Mesothelial cell of epicardium (in vitro differentiated cells): ENCODE data around the gene KLF1. TPM values are rescaled to one million over a fixed set of nuclear protein-coding genes. Genes with fewer than 3 reads are reported as not detected.
"Not testable (repeated sequence)": the region's sequence is repeated elsewhere in the genome, so short reads cannot be mapped to it uniquely, and the experiment has no call there.

ENCODE experiments used
- DNase-seq, 2 experiments: peaks; one replicate each; pipeline ENCODE4 v3.0.0; 2021; ENCODE audit warnings: low spot score in 2 of 2; ENCODE audit not compliant: unreplicated experiment in 2 of 2
- H3K27ac Mint-ChIP-seq: 2 replicates; pipeline ENCODE4 v1.8.0; 2021; ENCODE audit warnings: mixed read lengths
- H3K27me3 Mint-ChIP-seq: 2 replicates; pipeline ENCODE4 v1.8.0; 2021; ENCODE audit warnings: low read depth, mixed read lengths
- H3K36me3 Mint-ChIP-seq: 2 replicates; pipeline ENCODE4 v1.8.0; 2021; ENCODE audit warnings: mixed read lengths
- H3K4me1 Mint-ChIP-seq: 2 replicates; pipeline ENCODE4 v1.8.0; 2021; ENCODE audit warnings: mixed read lengths
- H3K4me3 Mint-ChIP-seq: 2 replicates; pipeline ENCODE4 v1.8.0; 2021; ENCODE audit warnings: mild to moderate bottlenecking, moderate library complexity, mixed read lengths
- H3K9me3 Mint-ChIP-seq: 2 replicates; pipeline ENCODE4 v1.8.0; 2021; ENCODE audit warnings: mixed read lengths
- CTCF ChIP-seq: fragments of 200-600 bp; sonication (generic); IDR thresholded peaks from one replicate; pipeline ENCODE4 v1.5.0; 2021; ENCODE audit warnings: antibody characterized with exemption; ENCODE audit not compliant: unreplicated experiment
- total RNA-seq: library from RNA; stranded (reverse); gene quantifications from 3 replicates; pipeline ENCODE4 v1.2.1, GENCODE V29; 2021

The KLF1 gene
- total RNA-seq, 1 donor from 2014 or later = 0.13 TPM

GRCh38 chr19:12858041-12858928, 28.7 kb downstream of the KLF1 start:
- Mint-ChIP-seq H3K36me3 (no peaks in the 10 kb centered on the region), H3K27ac (no peak overlapping the region), H3K4me3 (no peak overlapping the region), H3K4me1 (no peaks in the 10 kb centered on the region), H3K9me3 (no peaks in the 10 kb centered on the region), H3K27me3 (peaks cover 3% of the 10 kb centered on the region)
- no peak for DNase-seq
- TF ChIP-seq CTCF = no peak

GRCh38 chr19:12856653-12857052, 30.3 kb downstream of the KLF1 start:
- Mint-ChIP-seq H3K27ac (no peak overlapping the region), H3K36me3 (no peaks in the 10 kb centered on the region), H3K27me3 (no peaks in the 10 kb centered on the region), H3K4me3 (no peak overlapping the region), H3K4me1 (no peaks in the 10 kb centered on the region), H3K9me3 (no peaks in the 10 kb centered on the region)
- DNase-seq = no peak
- no peak for TF ChIP-seq CTCF

- no peak overlapping the region for H3K27ac Mint-ChIP-seq
- H3K9me3 Mint-ChIP-seq = no peaks in the 10 kb centered on the region
- H3K36me3 Mint-ChIP-seq = no peaks in the 10 kb centered on the region
- H3K4me1 Mint-ChIP-seq = peaks cover 3% of the 10 kb centered on the region
- H3K27me3 Mint-ChIP-seq = peaks cover 26% of the 10 kb centered on the region
- peak; percentile 99 for TF ChIP-seq CTCF
- H3K4me3 Mint-ChIP-seq = peak overlapping the region; percentile 49
- peak; percentile 80 to 97 for DNase-seq
Measured at GRCh38 chr19:12847159-12848139, 39.6 kb downstream of the KLF1 start.

- H3K9me3 Mint-ChIP-seq, H3K36me3 Mint-ChIP-seq, H3K4me3 Mint-ChIP-seq, H3K4me1 Mint-ChIP-seq, H3K27ac Mint-ChIP-seq, DNase-seq: not testable (repeated sequence)
- peaks cover 32% of the 10 kb centered on the region for H3K27me3 Mint-ChIP-seq
Measured at GRCh38 chr19:12846613-12847012, 40.4 kb downstream of the KLF1 start.

- H3K9me3 Mint-ChIP-seq = no peaks in the 10 kb centered on the region
- no peak overlapping the region for H3K27ac Mint-ChIP-seq
- peaks cover 56% of the 10 kb centered on the region for H3K27me3 Mint-ChIP-seq
- no peak for DNase-seq
- TF ChIP-seq CTCF = no peak
- H3K4me1 Mint-ChIP-seq = peaks cover 16% of the 10 kb centered on the region
- no peak overlapping the region for H3K4me3 Mint-ChIP-seq
- H3K36me3 Mint-ChIP-seq = no peaks in the 10 kb centered on the region
Measured at GRCh38 chr19:12843999-12844732, 42.8 kb downstream of the KLF1 start.
